Measurements from ENCODE around the gene DICER1. TPM values are rescaled to one million over a fixed set of nuclear protein-coding genes. Genes with fewer than 3 reads are reported as not detected.

DICER1 gene
- total RNA-seq, 1 donor from 2014 or later = 70.1 TPM

DNA sequence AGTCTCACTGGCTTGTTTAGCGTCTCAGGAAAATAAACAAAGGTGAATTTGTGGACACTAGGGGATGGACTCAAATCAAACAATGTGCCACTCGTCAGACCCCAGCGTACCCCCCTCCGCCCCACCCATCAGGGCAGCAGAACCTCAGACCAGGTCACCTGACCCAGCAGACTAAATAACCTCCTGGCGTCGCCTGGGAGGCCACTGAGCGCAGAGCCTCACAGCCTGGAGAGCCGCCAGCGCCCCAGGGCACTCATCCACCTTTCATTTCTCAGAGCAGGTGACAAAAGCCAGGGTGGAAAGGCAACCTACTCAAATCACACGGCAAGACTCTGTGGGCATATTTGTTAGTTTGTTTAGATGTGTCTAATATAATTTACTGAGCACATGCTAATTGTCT, 100.9 kb downstream of the DICER1 start:
- DNase-seq = no peak

DNA sequence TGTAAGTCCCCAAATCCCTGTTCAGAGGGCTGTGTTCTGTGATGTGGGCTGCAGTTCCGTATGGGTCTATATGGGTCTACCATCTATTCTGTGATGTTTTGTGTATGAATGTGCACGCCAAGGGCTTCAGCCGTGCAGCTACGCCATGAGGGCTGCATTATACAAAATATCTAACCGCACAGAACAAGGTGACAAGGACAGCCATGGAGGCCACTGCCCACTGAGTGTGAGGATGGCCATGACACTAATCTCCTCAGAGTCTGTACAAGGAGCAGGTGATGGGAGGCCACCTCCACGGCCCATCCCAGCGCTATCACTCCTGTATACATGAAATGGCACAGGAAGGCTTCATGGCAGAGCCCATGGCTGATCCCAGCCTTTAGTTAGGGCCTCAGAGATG, 102.0 kb downstream of the DICER1 start:
- DNase-seq = no peak

DNA sequence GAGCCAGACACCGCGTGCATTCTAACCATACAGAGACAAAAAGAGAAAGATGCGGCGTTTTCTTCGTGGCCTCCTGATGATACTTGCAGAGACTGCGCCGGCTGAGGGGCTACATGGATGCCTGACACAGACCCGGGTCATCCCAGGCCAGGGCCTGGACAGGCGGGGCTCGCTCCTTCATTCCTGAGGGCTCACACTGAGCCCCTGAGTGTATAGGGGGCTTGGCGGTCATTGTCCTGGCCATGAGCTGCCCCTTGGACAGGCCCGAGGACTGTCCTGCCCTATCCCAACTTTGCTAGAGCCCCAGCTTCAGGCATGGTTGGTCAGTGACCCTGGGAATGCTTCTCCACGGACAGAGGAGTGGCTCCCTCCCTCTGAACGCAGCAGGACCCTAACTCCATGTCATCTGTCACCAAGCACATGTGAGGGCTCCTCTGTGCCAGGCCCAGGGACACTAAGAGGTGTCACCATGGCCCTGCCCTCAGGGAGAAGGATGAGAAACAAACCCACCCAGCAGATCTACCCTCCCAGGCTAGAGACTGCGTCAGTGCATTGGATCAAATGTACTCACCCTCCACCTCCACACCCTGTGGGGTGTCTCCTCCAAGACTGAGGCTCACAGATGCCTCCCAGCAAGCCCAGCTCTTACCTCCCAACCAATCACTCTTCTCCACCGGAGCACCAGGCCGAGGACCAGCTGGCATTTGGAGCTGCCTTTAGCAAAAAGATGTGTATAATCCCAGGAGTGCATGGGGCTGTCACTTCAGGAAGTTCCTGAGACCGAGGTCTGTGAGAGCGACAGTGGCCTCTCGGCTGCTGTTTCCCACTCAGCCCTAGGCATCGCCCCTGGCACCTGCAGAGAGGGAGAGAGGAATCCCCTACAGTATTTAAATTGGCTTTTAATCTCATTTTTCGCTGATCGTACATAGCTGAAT, 102.7 kb downstream of the DICER1 start:
- no peak for DNase-seq

DNA sequence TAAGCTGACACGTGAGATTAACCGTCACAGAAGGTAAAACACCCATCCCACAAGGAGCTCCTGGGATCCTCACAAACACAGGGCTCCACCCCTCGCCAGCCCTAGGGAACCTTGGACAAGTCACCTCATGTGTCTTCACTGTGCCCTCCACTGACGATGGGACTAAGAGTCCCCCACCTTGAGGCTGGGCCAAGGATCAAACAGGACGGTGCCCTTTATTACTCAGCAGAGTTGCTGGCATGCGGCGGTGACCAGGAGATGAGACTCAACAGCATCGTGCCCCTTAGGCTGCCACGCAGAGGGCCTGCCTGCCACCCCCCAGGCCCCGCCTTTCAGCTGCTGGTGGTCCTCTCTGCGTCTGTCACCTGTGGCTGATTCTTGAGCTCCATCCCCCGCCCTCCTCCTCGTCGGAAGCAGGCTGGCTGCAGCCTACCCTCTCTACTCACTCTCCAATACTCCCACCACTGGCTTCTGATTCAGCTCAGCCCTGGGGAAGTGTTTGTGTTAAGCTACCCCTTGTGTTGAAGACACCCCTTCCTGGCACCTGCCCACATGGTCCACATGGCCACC, 105.2 kb downstream of the DICER1 start:
- DNase-seq = no peak

DNA sequence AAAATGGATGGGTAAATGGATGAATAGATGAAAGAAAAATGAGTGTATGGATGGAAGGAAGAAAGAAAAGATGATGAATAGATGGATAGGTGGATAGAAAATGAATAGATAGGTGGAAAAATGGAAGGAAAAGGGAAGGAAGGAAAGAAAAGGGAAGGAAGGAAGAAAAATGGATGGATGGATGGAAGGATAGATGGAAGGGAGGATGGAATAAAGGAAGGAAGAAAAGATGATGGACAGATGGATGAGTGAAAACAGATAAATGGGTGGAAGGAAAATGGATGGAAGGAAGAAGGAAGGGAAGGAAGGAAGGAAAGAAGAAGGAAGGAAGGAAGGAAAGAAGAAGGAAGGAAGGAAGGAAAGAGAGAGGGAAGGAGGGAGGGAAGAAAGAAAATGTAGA, 107.4 kb downstream of the DICER1 start:
- DNase-seq = no peak

DNA sequence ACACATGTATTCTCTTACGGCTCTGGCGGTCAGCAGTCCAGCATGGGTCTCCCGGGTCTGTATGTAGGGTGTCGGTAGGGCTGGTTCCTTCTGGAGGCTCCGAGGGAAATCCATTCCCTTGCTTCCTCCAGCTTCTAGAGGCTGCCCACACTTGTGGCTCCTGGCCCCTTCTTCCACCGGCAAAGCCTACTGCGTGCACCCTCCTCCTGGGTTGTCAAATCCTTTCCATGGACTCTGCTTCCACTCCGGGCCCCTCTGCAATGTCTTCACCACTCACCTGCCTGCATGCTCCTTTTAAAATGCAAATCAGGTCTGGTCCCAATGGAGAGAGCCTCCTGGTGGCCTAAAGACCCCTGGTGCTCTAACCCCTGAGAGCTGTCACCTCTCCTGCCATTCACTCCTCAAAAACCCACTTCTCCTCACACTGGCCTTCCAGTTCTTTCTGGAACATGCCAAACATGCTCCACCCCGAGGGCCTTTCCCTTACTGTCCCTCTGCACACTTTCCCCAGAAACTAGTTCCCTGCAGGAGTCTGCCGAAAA, 108.5 kb downstream of the DICER1 start:
- no peak for DNase-seq

DNA sequence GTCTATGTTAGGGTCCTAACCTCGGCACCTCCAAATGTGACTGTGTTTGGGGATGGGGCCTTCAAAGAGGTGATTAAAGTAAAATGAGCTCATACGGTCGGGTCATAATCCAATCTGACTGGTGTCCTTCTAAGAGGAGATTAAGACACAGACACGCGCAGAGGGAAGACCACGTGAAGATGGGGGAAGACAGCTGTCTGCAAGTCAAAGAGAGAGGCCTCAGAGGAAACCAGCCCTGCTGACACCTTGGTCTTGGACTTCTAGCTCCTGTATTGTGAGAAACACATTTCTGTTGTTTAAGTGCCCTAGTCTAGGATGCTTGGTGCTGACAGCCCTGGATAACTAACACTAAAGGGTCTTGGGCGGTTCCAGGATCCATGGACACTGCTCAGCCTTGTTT, 109.6 kb downstream of the DICER1 start:
- DNase-seq = no peak

DNA sequence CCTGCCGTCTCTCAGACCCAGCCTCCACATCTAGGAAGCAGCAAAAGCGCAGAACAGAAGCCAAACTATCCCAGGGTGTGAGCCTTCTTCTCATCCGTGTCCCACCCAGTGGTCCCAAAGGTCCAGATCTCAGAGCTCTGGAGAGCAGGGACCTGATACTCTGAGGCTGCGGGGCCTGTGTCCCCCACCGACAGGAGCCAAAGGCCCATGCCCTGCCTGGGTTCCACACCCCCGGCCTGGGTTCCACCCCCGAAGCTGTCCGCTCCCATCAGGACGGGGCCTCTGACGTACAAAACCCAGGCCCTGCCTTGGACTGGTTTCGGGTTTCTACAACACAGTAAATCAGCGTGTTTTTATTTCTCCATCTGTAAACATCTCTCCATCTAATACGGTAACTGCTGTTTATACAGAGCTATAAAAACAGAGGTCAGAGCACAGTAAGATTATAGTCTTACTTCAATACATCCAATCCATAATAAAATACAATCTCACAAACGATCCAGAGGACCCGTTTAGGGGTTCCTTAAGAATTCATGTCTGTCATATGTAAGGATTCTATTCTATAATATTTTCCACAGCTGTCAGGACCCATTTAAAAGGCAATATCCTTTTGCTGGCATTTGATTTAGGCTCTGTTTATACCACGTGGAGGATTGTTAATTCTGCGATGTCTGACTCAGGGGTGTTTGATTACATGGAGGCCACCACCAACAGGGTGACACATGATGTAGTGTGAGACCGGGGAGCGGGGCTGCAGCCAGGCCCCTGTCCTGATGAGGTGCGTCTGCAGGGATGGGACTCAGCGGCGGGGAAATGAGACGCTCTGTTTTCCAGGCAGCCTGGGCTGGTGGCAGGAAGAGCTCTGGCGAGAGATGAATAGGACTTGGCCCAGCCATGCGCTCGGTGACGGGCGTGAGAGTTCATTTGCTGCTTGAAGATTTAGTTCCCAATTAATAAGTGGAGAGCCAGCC, 110.3 kb downstream of the DICER1 start:
- DNase-seq = no peak

DNA sequence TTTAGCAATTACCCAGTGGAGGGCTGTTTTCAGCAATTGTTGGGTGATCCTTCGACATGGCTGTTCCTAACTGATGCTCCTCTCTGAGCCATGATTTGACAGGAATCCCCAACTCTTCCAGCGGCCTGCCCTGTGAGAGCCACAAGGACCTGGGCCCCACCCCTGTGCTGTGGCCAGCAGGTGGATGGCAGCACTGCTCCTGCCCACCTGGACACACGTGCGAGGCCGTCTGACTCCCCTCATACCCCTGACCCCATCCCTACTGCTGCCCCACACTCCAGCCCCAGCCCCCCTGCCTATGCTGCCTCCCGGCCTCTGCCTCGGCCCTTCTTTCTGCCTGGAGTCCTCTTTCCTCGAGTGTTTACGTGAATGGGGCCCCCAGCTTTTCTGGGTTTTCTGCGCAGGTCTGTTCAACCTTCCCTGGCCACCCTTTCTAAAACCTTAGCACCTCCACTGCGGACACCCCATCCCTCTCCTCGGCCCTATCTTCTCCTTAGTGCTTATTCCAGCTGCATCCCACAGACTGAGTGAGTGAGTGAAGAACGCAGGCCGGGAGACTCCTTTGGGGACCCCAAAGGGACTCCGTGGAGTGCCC, 111.4 kb downstream of the DICER1 start:
- no peak for DNase-seq

DNA sequence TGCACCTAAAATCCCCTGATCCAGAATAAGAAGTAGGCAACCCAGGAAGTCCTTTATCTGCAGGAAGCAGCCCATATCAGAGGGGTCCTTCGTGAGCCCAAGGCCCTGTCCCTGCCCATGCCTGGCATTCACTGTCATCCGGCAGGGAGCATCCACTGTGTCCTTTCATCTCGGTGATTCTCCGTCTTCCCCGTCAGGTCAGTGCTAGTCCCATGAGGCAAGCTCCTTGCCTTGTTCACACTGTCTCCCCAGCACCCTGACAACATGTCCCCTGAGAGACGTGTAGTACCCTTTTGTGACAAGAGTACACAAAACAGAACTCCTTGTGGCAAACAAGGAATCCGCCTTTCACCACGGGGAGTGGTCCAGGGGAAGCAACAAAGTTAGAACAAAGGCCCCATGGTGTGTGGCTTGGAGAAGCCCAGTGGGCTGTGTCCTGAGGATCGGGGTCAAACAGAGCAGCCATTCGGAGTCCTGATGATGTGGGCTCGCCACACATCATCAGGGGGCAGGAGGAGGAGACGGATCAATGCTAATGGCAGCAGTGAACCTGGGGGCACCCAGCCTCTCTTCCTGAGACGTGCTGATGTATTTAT, 112.1 kb downstream of the DICER1 start:
- DNase-seq = no peak

DNA sequence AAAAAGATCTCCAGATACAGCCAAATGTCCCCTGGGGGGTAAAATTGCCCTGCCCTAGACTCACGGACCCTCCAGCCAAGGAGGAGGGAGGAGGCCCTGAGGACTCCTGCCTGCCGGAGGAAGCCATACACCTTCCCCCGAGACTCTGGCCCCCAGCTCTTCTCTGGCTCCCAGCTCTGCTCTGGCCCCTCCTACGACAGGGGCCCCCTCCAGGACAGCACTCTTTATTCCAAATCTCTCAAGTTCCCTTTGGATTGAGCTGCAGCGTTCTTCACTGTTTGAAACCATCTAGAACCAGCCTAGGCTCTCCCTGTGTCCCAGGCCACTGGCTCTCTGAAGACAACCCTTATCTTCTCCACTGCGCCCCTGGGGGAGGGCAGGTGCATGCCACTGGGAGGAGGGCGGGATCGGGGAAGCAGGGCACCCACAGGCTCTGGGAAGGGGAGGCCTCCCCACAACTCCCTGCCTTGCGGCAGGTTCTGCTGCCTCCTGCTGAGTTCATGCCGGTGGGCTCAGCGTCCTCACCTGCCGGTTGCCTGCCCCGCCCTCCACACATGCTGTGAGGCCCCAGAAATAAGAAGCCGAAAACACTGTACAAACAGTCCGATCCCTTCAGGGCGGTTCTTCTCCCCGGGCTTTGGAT, 112.7 kb downstream of the DICER1 start:
- no peak for DNase-seq

DNA sequence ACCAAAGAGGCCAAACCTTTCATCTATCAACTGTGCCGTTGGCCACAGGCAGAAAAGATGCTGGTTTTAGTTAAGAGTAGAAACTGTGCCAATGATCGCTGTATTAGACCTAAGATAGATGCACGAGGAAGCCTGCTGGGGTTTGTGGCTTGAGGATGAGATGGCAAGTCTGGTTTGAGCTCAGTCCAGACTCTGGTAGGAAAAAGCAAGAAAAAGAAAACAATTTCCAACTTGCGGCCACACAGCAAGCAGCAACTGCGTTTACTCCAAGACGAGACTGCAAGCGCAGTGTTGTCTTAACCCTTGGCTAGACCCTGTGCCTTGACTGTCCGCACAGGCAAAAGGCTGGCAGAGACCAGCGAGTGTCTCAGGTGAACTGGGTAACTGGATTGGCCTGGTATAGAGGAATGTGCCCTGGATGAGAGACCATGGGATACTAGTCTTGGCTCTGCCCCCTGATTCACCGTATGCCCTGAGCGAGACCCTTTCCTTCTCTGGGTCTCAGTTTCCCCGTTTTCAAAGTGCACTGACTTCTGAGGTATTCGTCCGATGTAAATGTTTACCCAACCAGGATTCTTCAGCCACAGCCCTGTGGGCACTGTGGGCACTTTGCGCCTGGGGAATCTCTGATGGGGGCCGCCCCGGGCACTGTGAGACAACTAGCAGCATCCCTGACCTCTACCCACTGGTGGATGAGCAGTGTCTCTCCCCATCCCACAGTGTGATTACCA, 113.4 kb downstream of the DICER1 start:
- DNase-seq = no peak

DNA sequence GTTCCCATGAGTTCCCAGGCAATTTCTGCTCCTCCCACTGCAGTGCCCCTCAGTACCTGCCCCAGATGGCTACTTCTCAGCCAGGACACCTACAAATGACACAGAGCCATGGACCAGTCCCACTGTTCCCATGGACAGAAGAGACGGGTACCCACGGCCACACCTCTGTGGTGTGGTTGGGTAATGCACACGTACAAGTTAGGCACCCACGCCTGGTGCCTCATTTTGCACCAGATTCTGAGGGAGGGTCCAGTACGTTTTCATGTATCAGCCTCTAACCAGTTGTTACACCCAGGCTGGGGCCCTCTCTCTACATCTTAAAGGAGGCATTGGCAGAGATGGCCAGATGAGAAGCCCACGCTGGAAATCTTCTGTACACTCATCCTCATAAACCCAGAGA, 114.0 kb downstream of the DICER1 start:
- DNase-seq = no peak

DNA sequence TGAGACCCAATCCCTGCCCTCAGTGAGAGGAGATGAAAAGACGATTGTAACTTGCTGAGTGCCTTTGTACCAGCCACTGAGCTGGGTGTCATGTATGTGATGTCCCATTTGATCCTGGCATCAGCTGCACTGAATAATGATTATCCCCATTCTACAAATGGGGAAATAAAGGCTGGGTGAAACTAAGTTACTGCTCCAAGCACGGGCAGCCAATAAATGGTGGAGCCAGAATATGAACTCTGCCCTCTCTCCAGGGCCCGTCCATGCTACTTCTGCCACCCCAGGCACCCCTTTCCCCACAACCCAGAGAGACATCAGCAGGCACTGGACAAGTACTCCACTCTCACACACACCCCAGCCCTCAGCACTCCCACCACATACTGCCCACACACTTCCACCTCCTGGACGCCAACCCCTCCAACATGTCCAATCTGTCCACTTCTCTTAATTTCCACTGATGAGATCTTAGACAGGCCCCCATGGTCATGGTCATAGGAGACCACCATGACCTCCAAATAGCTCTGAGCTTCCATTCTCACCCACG, 115.8 kb downstream of the DICER1 start:
- no peak for DNase-seq

DNA sequence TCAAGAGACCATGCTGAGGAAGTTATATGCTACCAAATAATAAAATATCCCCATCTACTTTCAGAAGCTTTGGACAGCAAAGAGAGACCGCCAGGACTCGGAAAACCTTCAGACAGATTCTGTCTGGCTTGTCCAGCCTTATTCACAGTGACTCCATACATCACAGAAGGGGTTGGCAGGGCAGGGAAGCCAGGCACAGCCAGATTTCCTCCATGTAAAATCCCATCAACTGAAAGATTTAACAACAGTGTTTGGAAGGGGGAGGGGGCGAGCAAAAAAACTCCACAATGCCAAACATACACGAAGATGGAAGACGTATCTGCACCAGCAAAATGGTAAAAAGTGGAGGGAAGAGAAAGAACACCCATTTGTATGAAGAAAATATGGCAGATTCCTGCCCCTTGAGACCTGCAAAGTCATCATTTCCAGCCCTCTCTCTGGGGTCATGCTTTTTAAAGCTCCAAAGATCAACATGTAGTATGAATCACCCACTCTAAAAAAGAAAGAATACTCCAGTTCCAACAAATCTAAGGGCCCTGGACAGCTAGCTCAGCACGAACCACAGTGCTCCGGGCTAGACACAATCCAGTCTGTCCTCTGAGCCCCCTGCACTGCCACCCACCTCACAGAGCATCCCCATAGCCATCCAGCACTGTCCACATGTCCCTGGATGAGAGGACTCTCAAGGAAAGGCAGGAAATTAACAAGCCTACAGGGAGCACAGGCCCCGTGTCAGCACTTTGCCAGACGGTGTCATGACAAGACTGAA, 116.4 kb downstream of the DICER1 start:
- no peak for DNase-seq

DNA sequence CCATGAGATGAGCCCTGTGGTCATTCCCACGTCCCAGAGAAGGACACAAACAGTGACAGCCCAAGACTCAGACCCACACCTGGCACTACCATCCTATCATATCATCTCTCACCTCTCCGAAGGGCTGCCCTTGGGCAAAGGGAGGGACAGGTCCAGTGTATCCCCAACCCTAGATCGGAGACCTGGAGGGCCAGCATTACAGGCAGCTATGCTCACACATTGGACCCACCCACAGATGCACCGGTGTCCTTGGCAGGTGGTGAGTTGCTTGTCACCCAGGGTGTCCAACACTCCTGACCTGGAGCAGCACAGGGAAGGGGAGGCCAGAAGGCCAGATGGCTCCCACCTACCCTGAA, 117.4 kb downstream of the DICER1 start:
- no peak for DNase-seq

DNA sequence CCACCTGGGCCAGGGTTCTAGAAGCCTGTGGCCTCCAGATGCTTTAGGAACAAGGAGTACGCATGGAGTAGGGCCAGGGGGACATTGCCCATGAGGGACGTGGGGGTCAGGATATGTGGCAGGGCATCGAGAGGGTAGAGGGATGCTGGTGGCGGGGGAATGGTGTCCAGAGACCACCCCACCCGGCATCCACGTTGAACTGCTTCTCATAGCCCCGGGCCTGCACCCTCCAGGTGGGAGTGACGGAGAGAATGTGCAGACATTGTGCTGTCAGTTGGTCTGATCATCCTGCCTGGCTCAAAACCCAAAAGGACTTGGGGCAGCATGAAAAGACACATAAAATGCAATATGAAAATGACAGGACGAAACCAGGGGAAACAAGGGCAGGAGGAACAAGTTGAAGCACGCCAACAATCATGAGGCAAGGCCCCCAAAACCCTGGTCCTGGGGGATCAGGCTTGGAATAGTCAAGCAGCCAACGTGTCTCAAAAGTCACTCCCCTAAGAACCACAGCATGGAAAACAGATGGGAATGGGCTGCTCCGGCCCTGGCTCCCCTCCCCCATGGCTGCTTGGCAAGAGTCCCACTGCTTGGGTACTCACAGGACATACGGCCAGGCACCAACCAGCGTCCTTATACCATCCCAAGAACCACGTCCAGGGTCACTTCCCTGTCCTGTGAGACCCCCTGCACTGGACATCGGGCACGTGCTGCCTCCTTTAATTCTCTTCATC, 117.9 kb downstream of the DICER1 start:
- DNase-seq = no peak

DNA sequence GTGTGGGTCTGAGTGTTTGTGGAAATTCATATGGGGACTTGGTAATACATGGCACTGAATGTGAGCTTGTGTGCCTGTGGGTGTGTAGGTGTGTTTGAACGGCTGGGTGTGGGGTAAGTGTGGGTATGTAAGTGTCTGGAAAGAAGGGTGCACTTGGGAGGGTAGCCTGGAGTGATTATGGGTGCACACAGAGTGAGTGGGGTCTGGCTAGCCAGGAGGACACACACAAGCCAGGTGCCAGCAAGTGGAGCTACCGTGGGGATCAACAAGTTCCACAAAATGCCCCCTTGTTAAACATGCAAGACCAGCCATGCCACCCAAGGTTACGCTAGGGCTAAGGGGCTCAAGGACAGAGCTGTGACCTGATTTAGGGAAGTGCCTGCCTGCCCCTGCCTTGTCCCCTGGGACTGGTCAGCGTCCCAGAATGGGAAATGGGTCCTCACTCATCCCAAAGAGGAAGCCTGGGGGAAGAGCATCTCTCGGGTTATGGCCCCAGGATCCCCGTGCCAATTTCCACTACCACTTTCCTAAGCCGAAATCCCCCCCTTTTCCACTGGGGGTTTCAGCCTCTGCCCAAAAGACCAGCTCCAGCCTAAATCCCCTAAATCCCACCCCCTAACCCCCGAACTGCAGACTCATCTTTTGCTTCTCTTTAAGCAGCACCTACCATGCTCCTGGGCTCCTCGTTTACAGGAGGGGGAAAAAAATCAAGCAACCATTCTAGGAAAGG, 118.6 kb downstream of the DICER1 start:
- no peak for DNase-seq
